NCI-H446 treated with DMSO at 0.1 percent for 48 hours (cell line): ENCODE measurements around the gene DNMT3L.
"Not testable (repeated sequence)": the region's sequence is repeated elsewhere in the genome, so short reads cannot be mapped to it uniquely, and the experiment has no call there.

Experiments used
- DNase-seq: peaks from one replicate; lab custom pipeline; 2025; lab: John Stamatoyannopoulos, UW

Gene DNMT3L

GRCh38 chr21:44294391-44295162 lies 32.9 kb upstream of the DNMT3L start:
- DNase-seq = no peak

GRCh38 chr21:44293551-44294231 lies 32.0 kb upstream of the DNMT3L start:
- no peak for DNase-seq

- DNase-seq = no peak
These were observed 31.1 kb upstream of the DNMT3L start for GRCh38 chr21:44292812-44293195.

- DNase-seq = no peak
These were observed 30.5 kb upstream of the DNMT3L start for GRCh38 chr21:44291936-44292811.

GRCh38 chr21:44291078-44291935 lies 29.6 kb upstream of the DNMT3L start:
- no peak for DNase-seq

GRCh38 chr21:44290327-44291077 lies 28.8 kb upstream of the DNMT3L start:
- no peak for DNase-seq

GRCh38 chr21:44289381-44290010 lies 27.8 kb upstream of the DNMT3L start:
- DNase-seq = no peak

- no peak for DNase-seq
These were observed 26.8 kb upstream of the DNMT3L start for GRCh38 chr21:44288251-44289110.

GRCh38 chr21:44286716-44287632 lies 25.3 kb upstream of the DNMT3L start:
- DNase-seq = no peak

- DNase-seq = no peak
These were observed 24.5 kb upstream of the DNMT3L start for GRCh38 chr21:44286086-44286715.

GRCh38 chr21:44285138-44285992 lies 23.7 kb upstream of the DNMT3L start, which contains the start of gene AIRE:
TSS of gene AIRE (plus strand) at chr21:44285876. CDS start at chr21:44286007, 131 bp downstream.
- DNase-seq = no peak

- no peak for DNase-seq
These were observed 22.3 kb upstream of the DNMT3L start for GRCh38 chr21:44283948-44284347.

- not testable (repeated sequence) for DNase-seq
These were observed 21.6 kb upstream of the DNMT3L start for GRCh38 chr21:44283211-44283785.

GRCh38 chr21:44282370-44282769 lies 20.7 kb upstream of the DNMT3L start:
- DNase-seq = no peak

- no peak for DNase-seq
These were observed 20.1 kb upstream of the DNMT3L start for GRCh38 chr21:44281801-44282200.
